Measurements from ENCODE around the gene TUBD1. TPM values are rescaled to one million over a fixed set of nuclear protein-coding genes. Genes with fewer than 3 reads are reported as not detected.
"Not testable (repeated sequence)": the region's sequence is repeated elsewhere in the genome, so short reads cannot be mapped to it uniquely, and the experiment has no call there.

Gene TUBD1
- total RNA-seq, 2 experiments from 2014 or later = 8.6 to 13.0 TPM

DNA sequence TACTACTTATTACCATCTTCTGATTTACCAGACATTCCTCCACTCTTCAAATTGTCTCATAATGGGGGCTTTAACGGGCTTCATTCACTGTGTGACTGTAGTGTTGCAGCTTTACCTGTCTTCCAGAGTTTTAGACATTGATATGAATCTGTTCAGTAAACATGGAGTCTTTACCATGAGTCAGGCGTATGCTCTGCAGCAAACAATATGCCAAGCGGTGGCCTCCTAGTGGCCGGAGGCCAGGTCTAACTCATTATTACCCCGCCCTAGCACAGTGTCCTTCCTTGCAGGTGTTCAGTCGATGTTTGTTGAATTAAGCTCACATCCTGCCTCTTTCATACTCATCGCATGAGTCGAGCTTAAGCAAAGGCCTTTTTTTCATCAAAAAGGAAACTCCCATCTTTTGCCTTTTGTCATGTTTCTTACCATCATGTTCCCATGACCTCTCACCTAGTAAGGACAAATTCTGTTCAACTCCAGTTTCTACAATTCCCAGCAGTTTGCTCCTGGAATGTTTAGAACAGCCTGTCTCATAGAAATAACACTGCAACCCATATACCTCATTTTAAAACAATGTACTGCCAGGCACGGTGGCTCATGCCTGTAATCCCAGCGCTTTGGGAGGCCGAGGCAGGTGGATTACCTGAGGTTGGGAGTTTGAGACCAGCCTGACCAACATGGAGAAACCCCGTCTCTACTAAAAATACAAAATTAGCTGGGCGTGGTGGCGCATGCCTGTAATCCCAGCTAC is 39.4 kb downstream of the TUBD1 start:
- Histone ChIP-seq H4K20me1 (ENCODE audit: insufficient read depth, low read length) (no peaks in the 10 kb centered on the region), H3K4me3 (ENCODE audit: low read depth, low read length, poor library complexity, severe bottlenecking) (no peak overlapping the region), H2AFZ (ENCODE audit: low read length) (peak overlapping the region; percentile 88; the same call in 1 of the 2 replicates), H3K4me2 (ENCODE audit: low read length) (peak overlapping the region; percentile 47), H3K9me3 (ENCODE audit: low read length) (no peaks in the 10 kb centered on the region), H3K9me2 (ENCODE audit: insufficient read depth, low read length) (no peaks in the 10 kb centered on the region), H3K27ac (ENCODE audit: low read depth, low read length, poor library complexity, severe bottlenecking) (peak overlapping the region; percentile 58), H3K36me3 (ENCODE audit: insufficient read depth, low read length) (no peaks in the 10 kb centered on the region), H3K79me2 (ENCODE audit: insufficient read depth, low read depth, low read length) (no peaks in the 10 kb centered on the region; the same call in 1 of the 2 replicates), H3K4me1 (ENCODE audit: insufficient read depth, low read length, poor library complexity, severe bottlenecking) (peaks cover 26% of the 10 kb centered on the region)
- CTCF ChIA-PET (ENCODE audit: unreplicated experiment) = no interaction called here
- peak; percentile 95 for DNase-seq (ENCODE audit: low spot score)
- POLR2A ChIA-PET = interaction anchor here (0.6 to 1.1 kb wide), 5 partner anchors 22 to 160 kb away, joined by 3 to 4 read pairs (median 3); no protein-coding TSS in a partner anchor
- intact Hi-C loops (cut with micrococcal nuclease; ENCODE audit: unreplicated experiment) = no loop called here
- BruUV-seq (replicated peaks) = no TSS peak
- TF ChIP-seq EZH2phosphoT487 (IDR thresholded peaks at IDR 0.05; ENCODE audit: borderline replicate concordance, low read depth, low read length) (no peak), CTCF (conservative IDR thresholded peaks at IDR 0.05; ENCODE audit: low read length) (peak; percentile 92)

DNA sequence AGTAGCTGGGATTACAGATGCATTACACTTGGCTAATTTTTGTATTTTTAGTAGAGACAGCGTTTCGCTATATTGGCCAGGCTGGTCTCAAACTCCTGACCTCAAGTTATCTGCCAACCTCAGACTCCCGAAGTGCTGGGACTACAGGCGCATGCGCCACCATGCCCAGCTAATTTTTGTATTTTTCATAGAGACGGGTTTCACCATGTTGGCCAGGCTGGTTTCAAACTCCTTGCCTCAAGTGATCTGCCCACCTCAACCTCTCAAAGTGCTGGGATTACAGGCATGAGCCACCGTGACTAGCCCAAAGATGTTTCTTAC is 39.9 kb downstream of the TUBD1 start:
- H3K9me3 ChIP-seq (ENCODE audit: low read length); intact Hi-C loops (cut with micrococcal nuclease; ENCODE audit: unreplicated experiment); H4K20me1 ChIP-seq (ENCODE audit: insufficient read depth, low read length); BruUV-seq (replicated peaks); H3K4me3 ChIP-seq (ENCODE audit: low read depth, low read length, poor library complexity, severe bottlenecking); H3K9me2 ChIP-seq (ENCODE audit: insufficient read depth, low read length); DNase-seq (ENCODE audit: low spot score); H3K36me3 ChIP-seq (ENCODE audit: insufficient read depth, low read length); CTCF ChIA-PET (ENCODE audit: unreplicated experiment); H3K79me2 ChIP-seq (ENCODE audit: insufficient read depth, low read depth, low read length): not testable (repeated sequence)
- peak overlapping the region; percentile 47 for H3K4me2 ChIP-seq (ENCODE audit: low read length)
- POLR2A ChIA-PET = interaction anchor here (0.6 to 1.1 kb wide), 6 partner anchors 21 to 734 kb away, joined by 3 to 4 read pairs (median 4); no protein-coding TSS in a partner anchor
- H2AFZ ChIP-seq (ENCODE audit: low read length) = peak overlapping the region; percentile 88; the same call in 1 of the 2 replicates
- H3K27ac ChIP-seq (ENCODE audit: low read depth, low read length, poor library complexity, severe bottlenecking) = peak overlapping the region; percentile 58
- peaks cover 28% of the 10 kb centered on the region for H3K4me1 ChIP-seq (ENCODE audit: insufficient read depth, low read length, poor library complexity, severe bottlenecking)

DNA sequence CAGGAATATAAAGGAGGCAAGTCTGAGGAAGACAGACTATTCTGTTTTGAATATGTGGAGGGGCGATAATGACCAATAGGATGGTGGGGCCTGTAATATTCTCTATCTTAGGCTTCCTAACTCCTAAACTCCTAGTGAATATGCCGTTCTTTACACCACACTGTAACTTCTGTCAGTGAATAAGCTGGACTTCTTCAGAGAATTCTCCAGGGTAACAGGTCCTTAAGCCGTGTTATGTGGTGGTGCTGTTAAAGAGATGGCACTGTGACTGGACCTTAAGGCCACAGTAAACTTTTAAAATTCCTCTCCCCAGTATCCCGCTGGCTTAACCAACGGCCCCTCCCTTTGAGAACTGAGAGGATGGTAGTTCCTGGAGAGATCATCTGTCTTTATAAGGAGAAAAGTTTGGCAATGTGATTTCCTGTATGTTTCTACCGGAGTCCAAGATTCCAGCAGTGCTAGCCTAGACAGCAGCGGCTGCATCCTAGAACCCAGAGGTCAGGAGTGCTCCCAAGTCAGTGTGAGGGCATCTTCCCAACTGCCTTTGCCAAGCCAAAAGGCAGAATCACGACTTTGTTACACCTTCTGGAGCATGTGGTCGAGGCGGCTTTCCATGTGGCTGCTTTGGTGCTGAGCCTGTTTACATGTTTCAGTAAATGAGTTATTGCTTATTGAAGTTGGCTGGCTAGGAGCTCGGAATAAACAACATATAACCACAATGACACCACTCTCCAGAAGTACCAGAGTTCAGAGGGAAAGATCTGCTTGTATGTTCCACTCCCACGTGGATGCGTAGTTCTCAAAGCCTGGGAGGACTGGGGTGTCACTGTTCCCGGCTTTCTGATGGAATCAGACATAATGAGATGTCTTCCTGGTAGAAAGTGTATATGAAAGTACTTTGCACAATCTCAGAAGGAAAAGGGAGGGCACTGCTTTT is 41.0 kb downstream of the TUBD1 start:
- no peak for TF ChIP-seq CTCF (conservative IDR thresholded peaks at IDR 0.05; ENCODE audit: low read length)
- no peak for TF ChIP-seq EZH2phosphoT487 (IDR thresholded peaks at IDR 0.05; ENCODE audit: borderline replicate concordance, low read depth, low read length)
- H3K9me2 ChIP-seq (ENCODE audit: insufficient read depth, low read length) = no peaks in the 10 kb centered on the region
- no peak overlapping the region for H2AFZ ChIP-seq (ENCODE audit: low read length)
- H3K36me3 ChIP-seq (ENCODE audit: insufficient read depth, low read length) = no peaks in the 10 kb centered on the region
- H3K79me2 ChIP-seq (ENCODE audit: insufficient read depth, low read depth, low read length) = peaks cover 2% of the 10 kb centered on the region; the same call in 1 of the 2 replicates
- no peaks in the 10 kb centered on the region for H4K20me1 ChIP-seq (ENCODE audit: insufficient read depth, low read length)
- H3K4me2 ChIP-seq (ENCODE audit: low read length) = no peak overlapping the region
- BruUV-seq (replicated peaks) = no TSS peak
- DNase-seq (ENCODE audit: low spot score) = no peak
- intact Hi-C loops (cut with micrococcal nuclease; ENCODE audit: unreplicated experiment) = no loop called here
- H3K27ac ChIP-seq (ENCODE audit: low read depth, low read length, poor library complexity, severe bottlenecking) = no peak overlapping the region
- H3K4me3 ChIP-seq (ENCODE audit: low read depth, low read length, poor library complexity, severe bottlenecking) = no peak overlapping the region
- POLR2A ChIA-PET = no interaction called here
- H3K9me3 ChIP-seq (ENCODE audit: low read length) = no peaks in the 10 kb centered on the region
- CTCF ChIA-PET (ENCODE audit: unreplicated experiment) = no interaction called here
- peaks cover 38% of the 10 kb centered on the region for H3K4me1 ChIP-seq (ENCODE audit: insufficient read depth, low read length, poor library complexity, severe bottlenecking)

DNA sequence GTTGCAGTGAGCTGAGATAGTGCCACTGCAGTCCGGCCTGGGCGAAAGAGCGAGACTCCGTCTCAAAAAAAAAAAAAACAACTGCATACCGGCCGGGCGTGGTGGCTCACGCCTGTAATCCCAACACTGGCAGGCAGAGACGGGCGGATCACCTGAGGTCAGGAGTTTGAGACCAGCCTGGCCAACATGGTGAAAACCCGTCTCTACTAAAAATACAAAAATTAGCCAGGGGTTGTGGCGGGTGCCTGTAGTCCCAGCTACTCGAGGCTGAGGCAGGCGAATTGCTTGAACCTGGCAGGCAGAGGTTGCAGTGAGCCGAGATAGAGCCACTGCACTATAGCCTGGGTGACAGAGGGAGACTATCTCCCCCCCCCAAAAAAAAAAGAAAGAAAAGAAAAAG is 42.4 kb downstream of the TUBD1 start:
- H3K9me2 ChIP-seq (ENCODE audit: insufficient read depth, low read length); H3K9me3 ChIP-seq (ENCODE audit: low read length); CTCF ChIA-PET (ENCODE audit: unreplicated experiment); BruUV-seq (replicated peaks); intact Hi-C loops (cut with micrococcal nuclease; ENCODE audit: unreplicated experiment); H2AFZ ChIP-seq (ENCODE audit: low read length); H3K27ac ChIP-seq (ENCODE audit: low read depth, low read length, poor library complexity, severe bottlenecking); H3K4me3 ChIP-seq (ENCODE audit: low read depth, low read length, poor library complexity, severe bottlenecking); H4K20me1 ChIP-seq (ENCODE audit: insufficient read depth, low read length); H3K36me3 ChIP-seq (ENCODE audit: insufficient read depth, low read length); DNase-seq (ENCODE audit: low spot score); H3K4me2 ChIP-seq (ENCODE audit: low read length): not testable (repeated sequence)
- H3K4me1 ChIP-seq (ENCODE audit: insufficient read depth, low read length, poor library complexity, severe bottlenecking) = peaks cover 52% of the 10 kb centered on the region
- POLR2A ChIA-PET = interaction anchor here (0.6 kb wide), 2 partner anchors 22 to 596 kb away, joined by 3 to 4 read pairs; no protein-coding TSS in a partner anchor
- peaks cover 10% of the 10 kb centered on the region; the same call in 1 of the 2 replicates for H3K79me2 ChIP-seq (ENCODE audit: insufficient read depth, low read depth, low read length)

Measured in OCI-LY7 (cell line).